Pericardium fibroblast (primary cell): ENCODE results near the gene NOTO. TPM values are rescaled to one million over a fixed set of nuclear protein-coding genes. Genes with fewer than 3 reads are reported as not detected.

Source experiments
- total RNA-seq: library from RNA; depleted of rRNA; stranded (reverse); fragments of >200 nt; gene quantifications from 2 replicates; pipeline ENCODE4 v1.2.3, GENCODE V29; 2015

The NOTO gene, protein sequence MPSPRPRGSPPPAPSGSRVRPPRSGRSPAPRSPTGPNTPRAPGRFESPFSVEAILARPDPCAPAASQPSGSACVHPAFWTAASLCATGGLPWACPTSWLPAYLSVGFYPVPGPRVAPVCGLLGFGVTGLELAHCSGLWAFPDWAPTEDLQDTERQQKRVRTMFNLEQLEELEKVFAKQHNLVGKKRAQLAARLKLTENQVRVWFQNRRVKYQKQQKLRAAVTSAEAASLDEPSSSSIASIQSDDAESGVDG
- not detected in 2 replicates for total RNA-seq

DNA sequence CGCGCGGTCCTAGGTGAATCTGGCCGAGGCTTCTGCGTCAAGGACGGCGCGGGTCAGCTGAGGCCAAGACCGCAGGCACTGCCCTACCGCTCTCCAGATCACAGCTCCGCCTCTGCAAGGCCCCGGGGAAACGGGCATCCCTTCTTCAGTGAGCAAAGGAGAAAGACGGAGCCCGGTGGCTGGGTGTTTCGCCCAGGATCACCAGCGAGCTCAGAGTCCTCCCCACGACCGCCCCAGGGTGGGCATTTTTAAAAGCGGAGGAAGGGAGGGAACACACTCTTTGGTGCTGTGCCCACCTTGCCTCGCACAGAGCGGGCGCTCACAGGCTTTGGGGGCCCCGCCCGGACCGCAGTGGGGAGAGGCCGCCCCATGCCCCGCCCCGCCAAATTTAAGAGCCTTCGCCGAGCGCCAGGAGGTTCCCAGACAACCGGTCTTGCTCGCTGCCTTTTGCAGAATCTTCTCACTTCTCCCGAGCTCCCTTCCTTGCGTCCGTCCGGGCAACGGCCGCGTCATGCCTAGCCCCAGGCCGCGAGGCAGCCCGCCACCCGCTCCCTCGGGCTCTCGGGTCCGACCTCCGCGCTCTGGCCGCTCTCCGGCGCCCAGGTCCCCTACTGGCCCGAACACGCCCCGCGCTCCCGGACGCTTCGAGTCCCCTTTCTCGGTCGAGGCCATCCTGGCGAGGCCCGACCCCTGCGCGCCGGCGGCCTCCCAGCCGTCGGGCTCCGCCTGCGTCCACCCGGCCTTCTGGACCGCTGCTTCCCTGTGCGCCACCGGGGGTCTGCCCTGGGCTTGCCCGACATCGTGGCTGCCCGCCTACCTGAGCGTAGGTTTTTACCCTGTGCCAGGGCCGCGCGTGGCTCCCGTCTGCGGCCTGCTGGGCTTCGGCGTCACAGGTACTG, at the start of gene NOTO:
Gene NOTO (plus strand): TSS at position 419 of the 899 bp plus-strand sequence. CDS start 93 bp downstream, at position 512.

DNA sequence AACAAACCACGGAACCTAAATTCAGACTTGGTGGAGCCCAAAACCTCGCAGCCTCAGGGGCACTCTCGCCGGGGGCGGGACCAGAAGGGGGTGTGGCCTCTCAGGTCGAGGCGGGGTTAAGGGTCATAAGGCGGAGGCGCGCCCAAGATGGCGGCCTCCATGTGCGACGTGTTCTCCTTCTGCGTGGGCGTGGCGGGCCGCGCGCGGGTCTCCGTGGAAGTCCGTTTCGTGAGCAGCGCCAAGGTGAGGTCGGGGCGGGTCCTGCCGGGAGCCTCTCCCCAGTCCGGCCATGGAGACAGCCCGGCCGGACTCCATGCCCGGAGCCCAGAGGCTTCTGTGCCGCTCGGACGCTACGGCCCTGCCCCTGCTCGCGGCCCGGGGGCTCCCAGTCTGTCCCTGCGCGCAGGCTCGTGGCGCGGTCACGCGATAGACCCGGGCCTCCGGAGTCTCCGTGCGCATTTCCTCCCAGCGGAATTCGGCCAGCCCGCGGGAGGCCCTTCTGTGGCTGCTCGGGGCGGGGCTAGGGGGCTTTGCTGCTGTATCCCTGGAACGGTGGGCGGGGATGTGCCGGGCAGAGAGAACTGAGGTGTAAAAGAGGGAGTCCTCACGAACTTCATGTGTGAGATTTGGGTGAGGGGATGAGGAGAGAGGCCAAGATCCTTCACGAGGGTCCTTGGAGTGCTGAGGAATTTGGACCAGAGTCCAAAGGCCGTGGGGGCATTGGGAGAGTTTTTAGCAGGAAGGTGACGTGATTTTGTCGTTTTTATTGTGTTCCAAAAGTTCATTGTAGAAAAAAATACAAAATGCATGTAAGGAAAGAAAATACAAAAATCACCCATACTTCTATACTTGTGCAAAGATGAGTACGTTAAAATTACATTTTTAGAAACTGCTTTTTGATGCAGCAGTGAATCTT, 12.0 kb downstream of the NOTO start, which contains the start of gene SMYD5:
Gene SMYD5 (plus strand): TSS at position 126 of the 916 bp plus-strand sequence. CDS start 22 bp downstream, at position 148.

DNA sequence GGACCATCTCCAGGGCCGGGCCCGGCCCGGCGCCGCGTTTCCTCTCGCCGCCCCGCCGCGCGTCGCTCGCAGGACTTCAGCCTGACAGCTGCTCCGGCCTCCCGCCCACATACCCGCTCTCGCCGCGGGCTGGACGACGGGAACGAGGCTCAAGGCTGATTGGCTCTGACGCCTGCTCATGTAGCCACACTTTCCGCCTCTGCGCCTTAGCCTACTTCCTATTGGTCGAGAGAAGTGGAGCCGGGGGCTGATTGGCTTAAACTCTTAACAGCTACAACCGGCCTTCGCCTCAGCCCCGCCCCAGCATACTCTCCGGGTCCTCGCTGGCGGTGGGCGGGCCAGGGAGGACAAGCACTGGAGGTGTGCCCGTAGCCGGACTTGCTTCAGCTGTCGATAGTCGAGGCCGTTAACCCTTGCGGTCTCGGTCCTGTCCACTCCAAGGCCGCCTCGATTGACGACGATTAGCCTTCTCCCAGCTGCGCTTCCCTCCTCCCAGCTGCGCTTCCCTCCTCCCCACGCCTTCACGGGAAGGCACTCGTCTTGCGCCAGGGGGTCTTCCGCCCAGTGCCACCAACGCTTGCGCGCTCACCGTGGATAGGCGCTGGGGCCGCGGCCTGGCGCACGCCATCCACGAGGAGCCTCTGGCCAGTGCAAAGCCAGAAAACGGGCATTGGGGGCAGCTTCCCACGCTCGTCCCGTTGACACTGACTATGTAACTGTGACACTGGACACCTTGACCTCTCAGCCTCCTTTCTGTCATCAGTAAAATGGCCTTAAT, 31.0 kb downstream of the NOTO start, which contains the start of gene PRADC1:
Gene PRADC1 (minus strand): TSS at position 86 of the 778 bp plus-strand sequence. CDS start 79 bp downstream, at position 7.

DNA sequence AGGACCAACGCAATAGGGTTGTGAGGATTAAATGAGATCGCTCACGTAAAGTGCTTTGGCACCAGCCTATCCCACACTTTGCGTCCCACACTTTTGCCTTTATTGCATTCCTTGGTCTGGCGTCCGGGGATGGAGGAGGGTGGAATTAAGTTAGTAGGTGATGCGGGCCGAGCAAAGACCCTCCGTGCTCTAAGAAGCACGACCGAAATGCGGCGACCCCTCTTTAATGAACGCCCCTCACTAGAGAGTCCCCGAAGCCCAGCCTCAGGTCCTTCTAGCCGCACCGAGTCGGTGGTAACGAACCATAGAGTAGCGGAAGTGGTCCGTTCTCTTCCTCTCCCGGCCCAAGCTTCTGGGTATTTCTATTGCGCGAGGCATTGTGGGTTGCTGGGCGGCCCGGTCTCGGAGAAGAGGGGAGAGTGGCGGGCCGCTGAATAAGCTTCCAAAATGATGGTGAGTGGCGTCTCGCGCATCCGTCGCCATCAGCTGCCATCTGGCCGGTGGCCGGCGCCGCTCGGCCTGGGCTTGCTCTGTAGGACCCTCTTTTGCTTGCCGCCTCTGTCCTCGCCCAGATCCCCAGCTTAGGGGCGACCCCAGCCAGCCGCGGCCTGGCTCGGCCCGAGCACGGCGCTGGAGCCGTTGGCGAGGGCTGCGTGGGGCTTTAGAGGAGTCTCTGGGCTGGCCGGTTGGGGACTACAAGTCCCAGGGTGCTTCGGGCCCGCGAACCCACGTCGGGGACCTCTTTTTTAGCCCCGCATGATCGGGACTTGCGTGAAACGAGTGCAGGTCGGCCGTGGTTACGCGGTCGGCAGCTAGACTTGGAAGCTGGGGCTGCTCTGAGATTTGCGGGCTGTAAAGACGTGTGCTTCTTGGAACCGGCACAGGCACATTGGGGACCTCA, 31.8 kb downstream of the NOTO start, which contains the start of gene CCT7:
Gene CCT7 (plus strand): TSS at position 377 of the 901 bp plus-strand sequence. CDS start 71 bp downstream, at position 448.

Other genes with a start within 250 kb of the NOTO start
- 2.8 and 5.3 TPM in 2 replicates for gene SFXN5, start 130.9 kb upstream of the NOTO start, total RNA-seq
- 32.2 and 33.0 TPM in 2 replicates for gene RAB11FIP5, start 89.6 kb upstream of the NOTO start, total RNA-seq
- gene SMYD5, start 11.7 kb downstream of the NOTO start, total RNA-seq, result 10.0 and 17.4 TPM in 2 replicates
- gene PRADC1, start 30.7 kb downstream of the NOTO start, total RNA-seq, result 11.2 and 68.3 TPM in 2 replicates
- 192 and 241 TPM in 2 replicates for gene CCT7, start 31.7 kb downstream of the NOTO start, total RNA-seq
- gene FBXO41, start 81.9 kb downstream of the NOTO start, total RNA-seq, result 2.5 and 3.6 TPM in 2 replicates
- not detected in 2 replicates for gene EGR4, start 91.0 kb downstream of the NOTO start, total RNA-seq
- gene ALMS1, start 183.3 kb downstream of the NOTO start, total RNA-seq, result 5.5 and 8.6 TPM in 2 replicates